Activated CD4-positive, alpha-beta memory T cell treated with anti-CD3 and anti-CD28 coated beads for 36 hours (primary cell): ENCODE results near the gene KCNQ4. TPM values are rescaled to one million over a fixed set of nuclear protein-coding genes. Genes with fewer than 3 reads are reported as not detected.

ENCODE experiments used
- CTCF ChIA-PET: fragments of 350-600 bp; sonication (Branson Sonifier 250); formaldehyde crosslinking; loops from one replicate; lab custom pipeline; 2021; ENCODE audit warnings: antibody characterized with exemption, inconsistent platforms; lab: Charles Lee
- POLR2A ChIA-PET: fragments of 350-600 bp; sonication (Branson Sonifier 250); formaldehyde crosslinking; loops from one replicate; lab custom pipeline; 2021; ENCODE audit warnings: antibody characterized with exemption; lab: Charles Lee
- DNase-seq: peaks from one replicate; pipeline ENCODE4 v3.0.0-alpha.2; 2020
- H3K27ac Mint-ChIP-seq: one replicate; pipeline ENCODE4 v1.8.0; 2021; ENCODE audit warnings: mixed read lengths
- H3K27me3 Mint-ChIP-seq: one replicate; pipeline ENCODE4 v1.8.0; 2021; ENCODE audit warnings: mixed read lengths
- H3K36me3 Mint-ChIP-seq: one replicate; pipeline ENCODE4 v1.8.0; 2021; ENCODE audit warnings: mixed read lengths
- H3K4me1 Mint-ChIP-seq: one replicate; pipeline ENCODE4 v1.8.0; 2021; ENCODE audit warnings: low read depth, mixed read lengths
- H3K4me3 Mint-ChIP-seq: one replicate; pipeline ENCODE4 v1.8.0; 2021; ENCODE audit warnings: mild to moderate bottlenecking, mixed read lengths
- H3K9me3 Mint-ChIP-seq: one replicate; pipeline ENCODE4 v1.8.0; 2021; ENCODE audit warnings: mixed read lengths
- intact Hi-C: fragments of 100-400 bp; cut with micrococcal nuclease; formaldehyde crosslinking; loops from one replicate; pipeline ENCODE4 v1.15.1; 2023
- total RNA-seq, 2 experiments: library from RNA; stranded (reverse); gene quantifications; one replicate each; pipeline ENCODE4 v1.2.3, GENCODE V29; 2021

The KCNQ4 gene
- total RNA-seq, 2 experiments from 2014 or later, result 0.45 to 0.53 TPM

DNA sequence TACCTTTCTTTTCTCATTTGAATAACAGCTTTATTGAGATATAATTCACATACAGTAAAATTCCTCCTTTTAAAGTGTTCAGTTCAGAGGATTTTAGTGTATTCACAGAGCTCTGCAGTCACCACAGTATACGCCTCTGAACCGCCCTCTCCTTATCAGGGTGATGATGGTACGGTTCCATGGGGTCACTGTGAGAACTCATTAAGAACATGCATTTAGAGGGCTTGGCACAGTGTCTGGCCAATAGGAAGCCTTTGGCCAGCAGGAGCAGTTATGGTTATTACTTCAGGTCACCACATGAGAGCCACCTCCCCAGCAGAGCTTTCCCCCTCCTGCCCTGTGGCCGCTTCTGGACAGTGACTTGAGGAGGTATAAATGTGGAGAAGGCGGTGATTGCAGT is 27.3 kb downstream of the KCNQ4 start:
- peaks cover 3% of the 10 kb centered on the region for H3K9me3 Mint-ChIP-seq
- CTCF ChIA-PET, result interaction anchor here (1.1 to 2.2 kb wide), 2 partner anchors 37 to 40 kb away, joined by 3 to 9 read pairs; no protein-coding TSS in a partner anchor
- DNase-seq, result no peak
- POLR2A ChIA-PET, result no interaction called here
- no peak overlapping the region for H3K27ac Mint-ChIP-seq
- no peak overlapping the region for H3K4me3 Mint-ChIP-seq
- intact Hi-C loops, result no loop called here
- H3K27me3 Mint-ChIP-seq, result no peaks in the 10 kb centered on the region
- peaks cover 19% of the 10 kb centered on the region for H3K4me1 Mint-ChIP-seq
- H3K36me3 Mint-ChIP-seq, result no peaks in the 10 kb centered on the region

DNA sequence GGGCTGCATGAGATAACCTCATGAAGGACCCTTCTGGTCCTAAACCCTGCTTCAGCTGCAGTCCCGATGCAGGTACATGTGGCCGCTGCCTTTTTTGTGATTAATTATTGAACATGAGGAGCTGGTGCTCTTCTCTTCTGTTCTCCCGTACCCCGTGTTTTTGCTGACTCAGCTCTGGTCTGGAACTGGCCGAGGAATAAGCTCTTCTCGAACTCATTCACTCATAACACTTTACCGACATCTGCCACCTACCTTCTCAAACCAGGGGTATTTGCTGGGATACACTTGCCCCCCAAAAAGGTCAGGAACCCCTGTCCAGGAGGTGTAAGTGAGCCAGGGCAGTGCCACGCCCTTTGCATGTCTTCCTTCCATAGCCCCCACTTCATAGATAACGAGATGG is 31.8 kb downstream of the KCNQ4 start:
- Mint-ChIP-seq H3K27me3 (no peaks in the 10 kb centered on the region), H3K36me3 (no peaks in the 10 kb centered on the region), H3K27ac (no peak overlapping the region), H3K9me3 (no peaks in the 10 kb centered on the region), H3K4me1 (peaks cover 16% of the 10 kb centered on the region), H3K4me3 (no peak overlapping the region)
- CTCF ChIA-PET, result interaction anchor here (1.1 kb wide), 1 partner anchor 41 kb away, joined by 3 read pairs; no protein-coding TSS in a partner anchor
- no peak for DNase-seq
- intact Hi-C loops, result no loop called here
- POLR2A ChIA-PET, result no interaction called here

DNA sequence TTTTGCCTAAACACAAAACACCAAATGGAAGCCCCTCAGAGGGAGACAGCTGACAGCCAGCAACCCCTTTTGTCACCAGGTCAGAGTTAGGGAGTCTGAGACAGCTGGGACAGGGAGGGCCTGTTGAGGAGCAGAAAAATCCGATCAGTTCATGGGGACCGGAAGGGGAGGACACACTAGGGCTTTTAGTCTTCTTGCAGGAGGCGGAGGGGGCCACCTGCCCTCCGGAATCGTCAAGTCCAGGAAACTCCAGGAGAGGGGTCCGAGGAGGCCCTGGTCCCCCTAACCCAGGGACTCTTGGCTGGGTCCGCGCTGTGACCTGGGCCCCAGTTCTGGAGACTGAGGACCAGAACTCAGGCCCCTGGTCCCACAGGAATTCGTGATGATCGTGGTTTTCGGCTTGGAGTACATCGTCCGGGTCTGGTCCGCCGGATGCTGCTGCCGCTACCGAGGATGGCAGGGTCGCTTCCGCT is 34.2 kb downstream of the KCNQ4 start:
- no peaks in the 10 kb centered on the region for H3K9me3 Mint-ChIP-seq
- ChIA-PET CTCF (no interaction called here), POLR2A (interaction anchor here (1.4 kb wide), 1 partner anchor 12 kb away, joined by 8 read pairs; no protein-coding TSS in a partner anchor)
- H3K27ac Mint-ChIP-seq, result no peak overlapping the region
- peaks cover 14% of the 10 kb centered on the region for H3K4me1 Mint-ChIP-seq
- intact Hi-C loops, result loop anchor here (1.0 kb wide), 2 partner anchors 16 to 127 kb away; partner anchors contain the start of gene NFYC
- H3K27me3 Mint-ChIP-seq, result no peaks in the 10 kb centered on the region
- no peak for DNase-seq
- peak overlapping the region; percentile 74 for H3K4me3 Mint-ChIP-seq
- H3K36me3 Mint-ChIP-seq, result no peaks in the 10 kb centered on the region

DNA sequence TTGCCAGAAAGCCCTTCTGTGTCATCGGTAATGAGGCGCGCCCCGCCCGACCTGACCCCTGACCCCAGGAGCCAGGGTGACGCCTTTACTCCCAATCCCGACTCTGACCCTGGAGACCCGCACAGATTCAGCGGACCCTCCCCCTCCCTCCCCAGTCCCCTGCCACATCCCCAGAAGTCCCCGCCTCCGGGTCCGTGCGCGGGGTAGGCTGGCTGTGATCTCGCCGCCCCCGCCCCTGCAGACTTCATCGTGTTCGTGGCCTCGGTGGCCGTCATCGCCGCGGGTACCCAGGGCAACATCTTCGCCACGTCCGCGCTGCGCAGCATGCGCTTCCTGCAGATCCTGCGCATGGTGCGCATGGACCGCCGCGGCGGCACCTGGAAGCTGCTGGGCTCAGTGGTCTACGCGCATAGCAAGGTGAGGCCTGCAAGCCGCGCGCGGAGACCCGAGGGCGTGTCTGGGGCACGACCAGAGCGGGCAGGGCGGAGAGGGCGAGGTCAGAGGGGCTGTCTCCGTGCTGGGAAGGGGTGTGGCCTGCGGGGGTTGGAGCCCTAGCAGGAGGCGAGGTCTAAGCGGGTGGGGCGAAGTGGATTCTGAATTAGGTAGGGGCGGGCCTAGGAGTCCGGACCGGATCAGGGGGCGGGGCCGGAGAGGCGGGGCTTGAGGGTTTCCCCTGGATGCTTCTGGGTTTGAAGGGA is 34.8 kb downstream of the KCNQ4 start:
- H3K9me3 Mint-ChIP-seq, result no peaks in the 10 kb centered on the region
- ChIA-PET CTCF (interaction anchor here (0.9 kb wide), 1 partner anchor 31 kb away, joined by 3 read pairs; no protein-coding TSS in a partner anchor), POLR2A (interaction anchor here (1.4 kb wide), 1 partner anchor 13 kb away, joined by 8 read pairs; no protein-coding TSS in a partner anchor)

DNA sequence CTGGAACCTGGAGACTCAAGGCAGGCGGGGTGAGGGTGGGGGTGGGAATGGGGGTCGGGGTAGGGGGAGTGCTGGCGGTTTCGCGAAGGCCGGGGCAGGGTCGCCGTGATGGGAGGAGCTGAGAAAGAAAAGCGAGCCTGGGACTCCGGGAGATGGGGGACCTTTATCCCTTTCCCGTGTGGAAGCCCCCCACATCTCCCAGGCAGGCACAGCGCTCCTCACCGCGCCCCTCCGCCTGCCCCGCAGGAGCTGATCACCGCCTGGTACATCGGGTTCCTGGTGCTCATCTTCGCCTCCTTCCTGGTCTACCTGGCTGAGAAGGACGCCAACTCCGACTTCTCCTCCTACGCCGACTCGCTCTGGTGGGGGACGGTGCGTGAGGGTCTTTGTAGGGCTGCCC is 35.5 kb downstream of the KCNQ4 start:
- DNase-seq, result no peak
- POLR2A ChIA-PET, result interaction anchor here (0.9 kb wide), 1 partner anchor 128 kb away, joined by 3 read pairs; the partner anchor contains the start of gene NFYC
- CTCF ChIA-PET, result interaction anchor here (0.9 kb wide), 1 partner anchor 31 kb away, joined by 3 read pairs; no protein-coding TSS in a partner anchor
- H3K36me3 Mint-ChIP-seq, result no peaks in the 10 kb centered on the region
- H3K27ac Mint-ChIP-seq, result no peak overlapping the region
- no peaks in the 10 kb centered on the region for H3K27me3 Mint-ChIP-seq
- no peaks in the 10 kb centered on the region for H3K9me3 Mint-ChIP-seq
- intact Hi-C loops, result no loop called here
- peak overlapping the region; percentile 74 for H3K4me3 Mint-ChIP-seq
- peaks cover 14% of the 10 kb centered on the region for H3K4me1 Mint-ChIP-seq

More for the DNA sequence above, 34.8 kb downstream of the KCNQ4 start:
- intact Hi-C loops, result loop anchor here (1.0 kb wide), 2 partner anchors 16 to 127 kb away; partner anchors contain the start of gene NFYC
- no peaks in the 10 kb centered on the region for H3K27me3 Mint-ChIP-seq
- H3K27ac Mint-ChIP-seq, result peak overlapping the region; percentile 33
- peak; percentile 93 for DNase-seq
- no peaks in the 10 kb centered on the region for H3K36me3 Mint-ChIP-seq
- peak overlapping the region; percentile 74 for H3K4me3 Mint-ChIP-seq
- H3K4me1 Mint-ChIP-seq, result peaks cover 14% of the 10 kb centered on the region

DNA sequence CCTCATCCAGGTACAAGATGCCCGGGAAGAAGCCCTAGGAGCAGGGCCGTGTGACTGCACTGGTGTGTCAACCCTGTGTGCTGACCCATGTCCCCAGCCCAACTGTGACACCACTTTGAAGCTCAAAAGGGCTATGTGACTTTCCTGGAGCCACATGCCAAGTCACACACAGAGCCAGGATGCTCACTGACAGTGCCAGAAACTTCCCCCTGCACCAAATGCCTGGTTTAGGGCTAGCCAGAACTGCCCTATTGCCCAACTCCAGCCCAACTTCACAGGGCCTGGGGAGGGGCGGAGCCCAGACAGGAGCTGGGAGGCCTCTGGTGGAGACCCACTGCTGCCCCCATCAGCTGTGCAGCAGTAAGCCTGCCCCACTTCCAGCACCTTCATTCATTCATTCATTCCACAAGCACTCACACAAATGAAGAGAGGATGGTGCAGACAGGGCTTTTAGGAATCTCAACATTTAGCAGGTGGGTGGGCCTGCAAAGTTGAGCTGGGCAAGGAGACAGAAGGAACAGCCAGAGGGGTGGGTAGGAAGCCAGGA is 36.7 kb downstream of the KCNQ4 start:
- Mint-ChIP-seq H3K27ac (no peak overlapping the region), H3K4me1 (peaks cover 21% of the 10 kb centered on the region), H3K4me3 (no peak overlapping the region), H3K36me3 (no peaks in the 10 kb centered on the region), H3K27me3 (no peaks in the 10 kb centered on the region), H3K9me3 (no peaks in the 10 kb centered on the region)
- intact Hi-C loops, result no loop called here
- ChIA-PET POLR2A (no interaction called here), CTCF (interaction anchor here (0.8 kb wide), 1 partner anchor 46 kb away, joined by 6 read pairs; no protein-coding TSS in a partner anchor)
- no peak for DNase-seq

DNA sequence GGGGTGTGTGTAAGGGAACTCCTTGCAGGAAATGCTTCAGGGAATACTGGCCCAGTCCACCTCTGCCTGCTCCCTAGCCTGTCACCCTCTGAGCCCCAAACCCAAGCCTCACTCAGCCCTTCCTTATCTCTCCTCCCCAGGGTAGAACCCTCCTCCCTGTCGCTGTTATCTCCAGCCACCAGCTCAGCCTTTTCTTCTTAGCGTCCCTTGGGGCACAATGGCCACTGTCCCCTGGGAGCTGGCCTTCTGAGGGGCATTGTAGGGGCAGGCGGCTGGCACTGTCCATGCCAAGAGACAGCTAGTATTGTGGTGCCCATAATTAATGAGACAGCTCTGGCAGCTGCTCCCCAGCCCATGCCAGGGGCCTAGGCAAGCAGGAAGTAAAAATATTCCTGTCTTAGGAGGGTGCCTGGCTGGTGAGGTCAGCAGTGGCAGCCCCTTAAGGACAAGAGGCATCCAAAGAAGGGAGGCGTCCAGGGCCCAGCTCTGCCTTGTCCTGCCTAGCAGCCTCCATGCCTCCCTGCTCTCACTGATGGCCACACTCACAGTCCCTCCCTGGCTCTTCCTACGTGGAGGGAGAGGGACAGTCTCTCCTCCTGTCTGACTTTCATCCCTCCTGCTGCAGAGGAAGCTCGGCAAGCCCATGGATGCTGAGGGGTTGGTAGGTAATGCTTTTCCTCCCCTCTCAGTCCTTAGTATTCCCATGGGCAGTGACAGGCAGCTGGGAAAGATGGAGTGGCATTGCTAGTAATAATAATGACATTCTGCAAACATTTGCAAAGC is 37.5 kb downstream of the KCNQ4 start:
- POLR2A ChIA-PET, result no interaction called here
- no peak overlapping the region for H3K27ac Mint-ChIP-seq
- CTCF ChIA-PET, result interaction anchor here (0.8 kb wide), 1 partner anchor 46 kb away, joined by 6 read pairs; no protein-coding TSS in a partner anchor
- H3K4me1 Mint-ChIP-seq, result peaks cover 28% of the 10 kb centered on the region
- no peak overlapping the region for H3K4me3 Mint-ChIP-seq
- H3K27me3 Mint-ChIP-seq, result no peaks in the 10 kb centered on the region
- no peaks in the 10 kb centered on the region for H3K9me3 Mint-ChIP-seq
- no peak for DNase-seq
- intact Hi-C loops, result no loop called here
- no peaks in the 10 kb centered on the region for H3K36me3 Mint-ChIP-seq

DNA sequence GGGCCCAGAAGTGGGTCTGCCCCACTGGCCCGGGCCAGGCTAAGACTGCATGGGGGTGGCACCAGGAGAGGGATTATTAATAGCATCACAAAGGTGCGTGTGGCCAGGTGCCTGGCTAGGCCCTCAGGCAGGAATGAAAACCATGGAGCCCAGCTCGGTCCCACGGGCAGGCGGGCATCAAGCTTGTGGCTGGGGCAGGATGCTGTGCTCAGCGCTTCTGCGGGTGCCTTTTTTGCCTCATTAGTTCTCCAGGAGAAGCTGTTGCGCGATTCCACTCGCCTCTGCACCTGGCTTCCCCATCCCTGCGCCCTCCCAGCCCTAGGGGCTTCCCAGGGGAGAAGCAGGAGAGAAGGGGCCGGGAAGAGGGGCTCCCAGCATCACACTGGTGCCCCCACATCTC is 39.3 kb downstream of the KCNQ4 start:
- H3K36me3 Mint-ChIP-seq, result no peaks in the 10 kb centered on the region
- H3K27me3 Mint-ChIP-seq, result no peaks in the 10 kb centered on the region
- ChIA-PET POLR2A (no interaction called here), CTCF (interaction anchor here (1.4 kb wide), 1 partner anchor 127 kb away, joined by 3 read pairs; no protein-coding TSS in a partner anchor)
- peaks cover 30% of the 10 kb centered on the region for H3K4me1 Mint-ChIP-seq
- no peaks in the 10 kb centered on the region for H3K9me3 Mint-ChIP-seq
- H3K27ac Mint-ChIP-seq, result no peak overlapping the region
- intact Hi-C loops, result no loop called here
- DNase-seq, result no peak
- no peak overlapping the region for H3K4me3 Mint-ChIP-seq

DNA sequence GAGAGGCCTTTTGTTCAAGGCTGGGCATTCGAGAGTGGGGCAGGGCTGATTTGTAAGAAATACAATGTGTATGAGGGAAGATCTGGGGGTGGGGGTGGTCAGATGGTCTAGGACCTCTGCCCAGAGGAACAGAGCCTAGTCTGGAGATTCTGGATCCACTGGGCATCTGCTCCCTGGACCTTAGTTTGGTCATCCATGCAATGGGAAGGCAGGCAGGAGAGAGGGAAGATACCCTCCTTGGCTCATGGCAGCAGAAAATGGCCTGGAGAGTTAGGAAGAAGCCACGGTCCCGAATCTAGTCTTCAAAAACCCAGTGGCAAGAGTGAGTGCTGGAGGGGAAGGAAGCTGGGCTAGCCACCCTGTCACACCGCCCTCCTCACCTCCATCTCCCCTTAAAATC is 39.8 kb downstream of the KCNQ4 start:
- Mint-ChIP-seq H3K9me3 (no peaks in the 10 kb centered on the region), H3K4me3 (no peak overlapping the region), H3K27ac (no peak overlapping the region), H3K27me3 (no peaks in the 10 kb centered on the region), H3K4me1 (peaks cover 26% of the 10 kb centered on the region), H3K36me3 (no peaks in the 10 kb centered on the region)
- POLR2A ChIA-PET, result no interaction called here
- intact Hi-C loops, result no loop called here
- no peak for DNase-seq
- CTCF ChIA-PET, result interaction anchor here (1.4 kb wide), 1 partner anchor 127 kb away, joined by 3 read pairs; no protein-coding TSS in a partner anchor

DNA sequence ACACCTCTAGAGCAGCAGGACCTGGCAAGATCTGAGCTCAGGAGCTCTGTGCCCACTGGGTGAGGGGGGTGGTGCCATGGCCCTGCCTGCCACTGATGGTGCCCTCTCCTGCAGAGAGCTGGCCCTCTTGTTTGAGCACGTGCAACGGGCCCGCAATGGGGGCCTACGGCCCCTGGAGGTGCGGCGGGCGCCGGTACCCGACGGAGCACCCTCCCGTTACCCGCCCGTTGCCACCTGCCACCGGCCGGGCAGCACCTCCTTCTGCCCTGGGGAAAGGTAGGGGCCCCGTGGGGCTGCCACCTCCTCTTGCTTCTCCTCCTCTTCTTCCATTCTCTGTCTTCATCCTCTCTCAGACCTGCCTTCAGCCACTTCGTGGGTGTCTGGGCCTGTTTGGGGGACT is 40.4 kb downstream of the KCNQ4 start:
- H3K27me3 Mint-ChIP-seq, result no peaks in the 10 kb centered on the region
- peaks cover 21% of the 10 kb centered on the region for H3K4me1 Mint-ChIP-seq
- POLR2A ChIA-PET, result no interaction called here
- intact Hi-C loops, result no loop called here
- H3K36me3 Mint-ChIP-seq, result no peaks in the 10 kb centered on the region
- CTCF ChIA-PET, result no interaction called here
- no peak overlapping the region for H3K27ac Mint-ChIP-seq
- no peak for DNase-seq
- no peaks in the 10 kb centered on the region for H3K9me3 Mint-ChIP-seq
- H3K4me3 Mint-ChIP-seq, result no peak overlapping the region

DNA sequence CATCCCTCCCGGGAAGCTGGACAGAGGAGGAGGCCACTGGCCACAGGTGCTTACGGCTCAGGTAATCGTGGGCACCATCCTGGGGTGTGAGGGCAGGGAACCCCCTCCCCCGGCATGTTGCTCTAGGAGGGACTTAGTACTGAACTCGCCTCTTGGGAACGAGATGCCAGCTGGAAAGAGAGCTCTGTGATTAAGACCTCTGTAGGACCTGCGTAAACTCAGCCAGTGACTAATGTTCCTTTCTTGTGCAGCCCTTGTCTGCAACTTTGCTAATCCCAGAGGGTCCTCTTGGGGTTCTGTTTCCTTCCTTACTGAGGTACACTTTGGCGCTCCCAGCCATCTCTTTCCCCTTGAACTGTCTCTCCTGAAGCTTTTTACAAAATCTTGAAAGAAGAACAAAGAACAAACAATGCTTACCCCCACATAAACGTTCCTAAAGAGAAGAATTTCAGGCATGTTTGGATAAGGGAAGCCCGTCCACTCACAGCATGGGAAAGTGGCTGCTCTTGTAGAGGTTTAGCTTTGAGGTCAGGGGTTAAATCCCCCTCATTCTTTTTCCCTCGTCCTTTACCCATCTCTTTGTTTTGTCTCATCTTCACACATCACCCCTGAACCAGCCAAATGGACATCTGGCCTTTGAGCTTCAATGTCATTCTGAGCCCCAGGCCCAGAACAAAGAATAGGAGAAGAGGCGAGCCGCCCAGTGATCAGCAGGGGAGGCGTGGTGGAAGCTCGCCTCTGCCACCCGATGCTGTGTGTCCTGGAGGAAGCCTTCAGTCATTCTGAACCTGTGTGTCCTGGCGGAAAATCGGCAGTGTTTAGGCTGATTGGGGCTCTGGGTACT is 41.2 kb downstream of the KCNQ4 start:
- POLR2A ChIA-PET, result no interaction called here
- Mint-ChIP-seq H3K9me3 (no peaks in the 10 kb centered on the region), H3K36me3 (no peaks in the 10 kb centered on the region), H3K4me3 (no peak overlapping the region), H3K27ac (no peak overlapping the region), H3K4me1 (peaks cover 18% of the 10 kb centered on the region), H3K27me3 (no peaks in the 10 kb centered on the region)
- intact Hi-C loops, result no loop called here
- CTCF ChIA-PET, result interaction anchor here (0.9 to 1.4 kb wide), 3 partner anchors 39 to 124 kb away, joined by 3 to 5 read pairs (median 3); no protein-coding TSS in a partner anchor
- no peak for DNase-seq
